K562 (cell line): Measurements from ENCODE around the gene ATXN1. TPM values are rescaled to one million over a fixed set of nuclear protein-coding genes. Genes with fewer than 3 reads are reported as not detected.

ENCODE experiments used
- ATAC-seq: fragments of 200-7000 bp; cut with Tn5 transposase; 3 replicates; pipeline ENCODE4 v1.9.1; 2020; ENCODE audit warnings: moderate library complexity
- BruUV-seq: library from RNA; stranded (reverse); fragments of 400-500 nt; replicated peaks from 2 replicates; lab custom pipeline; 2021; lab: Mats Ljungman, UMichigan
- CTCF ChIA-PET: fragments of 300-600 bp; formaldehyde crosslinking; extraction: SDS; loops from one replicate; lab custom pipeline; 2021; ENCODE audit warnings: low intra/inter-chr PET ratio; lab: Yijun Ruan, JAX
- POLR2A ChIA-PET: fragments of 300-600, 350-650 bp; sonication (Branson Sonifier 250); formaldehyde crosslinking; extraction: SDS; loops from one replicate; lab custom pipeline; 2021; ENCODE audit warnings: antibody characterized with exemption, inconsistent platforms; lab: Yijun Ruan, JAX
- DNase-seq, 4 experiments: peaks; one replicate each; pipeline versions ENCODE4 v3.0.0 to v3.0.0-alpha.2; 2011 to 2018; ENCODE audit warnings: low spot score in 3 of 4, mixed read lengths in 3 of 4; ENCODE audit errors: extremely low read depth in 1 of 4
- FAIRE-seq: peaks from 2 replicates; lab custom pipeline; 2011; peaks lifted over from hg19 to GRCh38; lab: Jason Lieb, UNC
- H2AFZ ChIP-seq: 2 replicates; pipeline ENCODE4 v1.6.0; 2011; ENCODE audit warnings: low read depth, low read length, control low read depth, inconsistent platforms
- H3K27ac ChIP-seq: fragments of 200-600 bp; 3 replicates; pipeline ENCODE4 v1.8.0; 2011; ENCODE audit warnings: low read depth, mild to moderate bottlenecking, control low read depth, inconsistent platforms, low read length, moderate library complexity, mixed read lengths; ENCODE audit errors: extremely low read depth
- H3K27me3 ChIP-seq, 2 experiments: fragments of 300-600 bp in 1 of 2; 2 replicates in 1 of 2; 3 replicates in 1 of 2; pipeline versions ENCODE4 v1.6.0 to v1.8.0; 2011; ENCODE audit warnings: inconsistent platforms in 2 of 2, low read length in 2 of 2, mild to moderate bottlenecking in 1 of 2, mixed read lengths in 1 of 2, moderate library complexity in 1 of 2; ENCODE audit not compliant: control insufficient read depth in 2 of 2, insufficient read depth in 2 of 2
- H3K36me3 ChIP-seq: fragments of 300-600 bp; 3 replicates; pipeline ENCODE4 v1.8.0; 2011; ENCODE audit warnings: mild to moderate bottlenecking, low read length, inconsistent platforms; ENCODE audit not compliant: control insufficient read depth, insufficient read depth
- H3K4me1 ChIP-seq, 2 experiments: fragments of 200-600 bp in 1 of 2; replicated peaks in 1 of 2; 2 replicates in 1 of 2; 3 replicates in 1 of 2; pipeline versions ENCODE4 v1.5.1 to v1.8.0; 2011; ENCODE audit warnings: inconsistent platforms in 2 of 2, low read length in 2 of 2, mild to moderate bottlenecking in 1 of 2, mixed read lengths in 1 of 2, moderate library complexity in 1 of 2; ENCODE audit not compliant: control insufficient read depth in 2 of 2, insufficient read depth in 2 of 2
- H3K4me2 ChIP-seq: 2 replicates; pipeline ENCODE4 v1.6.1; 2011; ENCODE audit warnings: low read length, control low read depth, inconsistent platforms, mixed read lengths; ENCODE audit not compliant: insufficient read depth
- H3K4me3 ChIP-seq: fragments of 200-600 bp; sonication (generic), shearing (Covaris generic); 2 replicates; pipeline ENCODE4 v1.5.1; 2016; ENCODE audit warnings: control low read depth, inconsistent platforms
- H3K79me2 ChIP-seq: fragments of 200-600 bp; 3 replicates; pipeline ENCODE4 v1.8.0; 2011; ENCODE audit warnings: low read length, inconsistent platforms; ENCODE audit not compliant: control insufficient read depth, insufficient read depth
- H3K9ac ChIP-seq, 2 experiments: 2 replicates each; pipeline versions ENCODE4 v1.6.0 to v1.6.1; 2011; ENCODE audit warnings: low read depth in 2 of 2, low read length in 2 of 2, control low read depth in 1 of 2, inconsistent platforms in 1 of 2, mild to moderate bottlenecking in 1 of 2, mixed read lengths in 1 of 2; ENCODE audit not compliant: insufficient read depth in 1 of 2
- H3K9me1 ChIP-seq: one replicate; pipeline ENCODE4 v1.6.0; 2011; ENCODE audit warnings: inconsistent platforms, mild to moderate bottlenecking, low read length, moderate library complexity; ENCODE audit not compliant: control insufficient read depth, insufficient read depth
- H3K9me3 ChIP-seq: replicated peaks from 2 replicates; pipeline ENCODE4 v1.5.1; 2011; ENCODE audit warnings: low read depth, low read length, inconsistent platforms; ENCODE audit not compliant: control insufficient read depth, insufficient read depth
- H4K20me1 ChIP-seq: replicated peaks from 2 replicates; pipeline ENCODE4 v1.6.1; 2011; ENCODE audit warnings: low read length, inconsistent platforms, mixed read lengths; ENCODE audit not compliant: control insufficient read depth, insufficient read depth
- DNMT1 ChIP-seq: fragments of 450-650 bp; IDR thresholded peaks from 2 replicates; pipeline ENCODE4 v1.6.1; 2016; ENCODE audit warnings: antibody characterized with exemption, mild to moderate bottlenecking
- E2F3 ChIP-seq: fragments of 250-450 bp; sonication (Bioruptor Pico); IDR thresholded peaks from 2 replicates; pipeline ENCODE4 v1.4.0; 2020; ENCODE audit warnings: mild to moderate bottlenecking
- HNRNPUL1 ChIP-seq: fragments of 200-400 bp; formaldehyde crosslinking; IDR thresholded peaks from 2 replicates; pipeline ENCODE4 v1.6.1; 2017; ENCODE audit warnings: low read length
- KAT8 ChIP-seq: fragments of 450-650 bp; IDR thresholded peaks from 2 replicates; pipeline ENCODE4 v1.6.1; 2016; ENCODE audit warnings: low read depth, mild to moderate bottlenecking
- KHSRP ChIP-seq: fragments of 450-650 bp; IDR thresholded peaks from 2 replicates; pipeline ENCODE4 v1.6.1; 2017
- MCM2 ChIP-seq: fragments of 450-650 bp; IDR thresholded peaks from 2 replicates; pipeline ENCODE4 v1.6.1; 2017; ENCODE audit warnings: low read depth, mild to moderate bottlenecking
- NCOR1 ChIP-seq: fragments of 450-650 bp; IDR thresholded peaks from 2 replicates; pipeline ENCODE4 v1.6.1; 2016; ENCODE audit warnings: mild to moderate bottlenecking, moderate library complexity
- RREB1 ChIP-seq: fragments of 250-450 bp; sonication (Bioruptor Pico); IDR thresholded peaks from 2 replicates; pipeline ENCODE4 v1.4.0; 2020
- SETDB1 ChIP-seq: IDR thresholded peaks from one replicate; pipeline ENCODE4 v1.6.1; 2012; ENCODE audit warnings: low read length, control low read depth, inconsistent platforms
- SNRNP70 ChIP-seq: fragments of 200-400 bp; formaldehyde crosslinking; optimal IDR thresholded peaks from 2 replicates; pipeline ENCODE3; 2017; ENCODE audit warnings: low read depth, low read length
- TAF1 ChIP-seq: IDR thresholded peaks from 2 replicates; pipeline ENCODE4 v1.6.1; 2011; ENCODE audit warnings: mild to moderate bottlenecking, low read length, moderate library complexity; ENCODE audit not compliant: insufficient read depth, control insufficient read depth, severe bottlenecking; ENCODE audit errors: extremely low read depth
- THAP7 ChIP-seq: fragments of 250-450 bp; sonication (Bioruptor Pico); IDR thresholded peaks from 2 replicates; pipeline ENCODE4 v1.5.0; 2021
- ZBTB17 ChIP-seq: fragments of 450-650 bp; formaldehyde crosslinking; IDR thresholded peaks from 2 replicates; pipeline ENCODE4 v1.4.0; 2020; ENCODE audit warnings: mild to moderate bottlenecking
- ZNF146 ChIP-seq: IDR thresholded peaks from one replicate; pipeline ENCODE4 v1.6.1; 2018; ENCODE audit warnings: missing compliant biosample characterization; ENCODE audit not compliant: unreplicated experiment
- ZNF174 ChIP-seq: fragments of 250-450 bp; sonication (Bioruptor Pico); IDR thresholded peaks from 2 replicates; pipeline ENCODE4 v1.4.0; 2020; ENCODE audit warnings: mild to moderate bottlenecking
- ZNF280A ChIP-seq: fragments of 450-650 bp; IDR thresholded peaks from 2 replicates; pipeline ENCODE4 v1.6.1; 2018; ENCODE audit warnings: mild to moderate bottlenecking, low read depth; ENCODE audit not compliant: partially characterized antibody
- ZNF75A ChIP-seq: fragments of 450-650 bp; formaldehyde crosslinking; IDR thresholded peaks from 2 replicates; pipeline ENCODE4 v1.4.0; 2020; ENCODE audit warnings: mild to moderate bottlenecking
- ZNF785 ChIP-seq: fragments of 250-450 bp; sonication (Bioruptor Pico); IDR thresholded peaks from 2 replicates; pipeline ENCODE4 v1.4.0; 2020; ENCODE audit warnings: mild to moderate bottlenecking
- WGBS: fragments of 100-300 bp; shearing (Covaris generic); methylation state at CpG from one replicate; pipeline ENCODE4 v1.1.6; 2016; ENCODE audit warnings: low coverage, mixed read lengths; ENCODE audit not compliant: insufficient coverage; ENCODE audit errors: missing lambda C conversion rate; 5-methylcytosine and 5-hydroxymethylcytosine counted together
- in situ Hi-C: fragments of 300-500 bp; cut with MboI; formaldehyde crosslinking; loops from 4 replicates; pipeline ENCODE4 v1.15.0; 2018; ENCODE audit warnings: inconsistent platforms, mixed read lengths
- intact Hi-C: fragments of 100-400 bp; cut with micrococcal nuclease; formaldehyde crosslinking; loops from 2 replicates; pipeline ENCODE4 v1.14.2; 2022
- polyA plus RNA-seq, 8 experiments: library from polyadenylated mRNA; depleted of rRNA in 4 of 8; stranded (reverse) in 5 of 8; unstranded in 3 of 8; fragments of >200 nt; fragmentation: Nextera tagmentation in 2 of 8; fragmentation: Illumina TruSeq in 1 of 8; extraction: Ambion mirVana in 2 of 8; extraction: Trizol in 1 of 8; gene quantifications; 2 replicates each; pipeline versions ENCODE4 v1.2.1 to v1.2.3, GENCODE V29; 2011 to 2014; ENCODE audit warnings: inconsistent platforms in 1 of 8, missing spikeins in 1 of 8
- total RNA-seq, 7 experiments: library from RNA; depleted of rRNA in 6 of 7; stranded (reverse); fragments of >200 nt in 6 of 7; fragmentation: Illumina TruSeq in 2 of 7; extraction: Trizol in 2 of 7; gene quantifications; 2 replicates each; pipeline versions ENCODE4 v1.2.1 to v1.2.3, GENCODE V29; 2011 to 2021; ENCODE audit warnings: low replicate concordance in 1 of 7

ATXN1 gene
- total and polyA plus RNA-seq, 9 of the 15 experiments (the other 6 are each of a cell fraction or from before 2014, with no cell fraction given): under 0.01 to 1.2 (median 0.58) TPM

DNA sequence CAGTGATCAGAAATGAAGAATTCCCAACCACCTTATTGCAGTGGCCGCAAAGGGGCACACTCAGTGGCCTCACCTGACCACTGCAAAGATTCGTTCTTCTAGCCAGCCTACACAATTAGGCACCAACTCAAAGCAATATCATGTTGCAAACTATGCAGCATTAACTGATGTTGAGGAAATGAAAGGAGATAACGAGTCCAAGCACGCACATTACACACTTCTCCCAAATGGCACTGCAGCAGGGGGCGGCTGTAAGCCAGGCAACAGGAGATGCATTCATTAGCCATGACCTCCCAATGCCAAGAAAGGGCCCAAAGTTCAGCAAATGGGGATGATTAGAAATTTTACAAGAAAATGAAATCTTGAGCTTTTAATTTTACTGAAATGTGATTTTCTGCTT, 39.3 kb downstream of the ATXN1 start:
- in situ Hi-C loops: no loop called here
- WGBS: 1% methylated on average over 5 of the region's 5 CpGs
- Histone ChIP-seq H3K4me1 (no peaks in the 10 kb centered on the region), H3K27me3 (peaks cover 3 to 4% of the 10 kb centered on the region in 2 experiments; a peak in 2 of 5 replicates), H2AFZ (no peak overlapping the region), H3K36me3 (no peaks in the 10 kb centered on the region), H3K9me3 (no peaks in the 10 kb centered on the region), H3K27ac (no peak overlapping the region), H3K9ac (no peak overlapping the region), H4K20me1 (no peaks in the 10 kb centered on the region), H3K4me3 (no peak overlapping the region), H3K79me2 (no peaks in the 10 kb centered on the region), H3K9me1 (no peaks in the 10 kb centered on the region), H3K4me2 (no peak overlapping the region)
- BruUV-seq: no TSS peak
- FAIRE-seq (no peak), ATAC-seq (no peak), DNase-seq (no peak)
- POLR2A ChIA-PET: interaction anchor here (0.7 kb wide), 1 partner anchor 9 kb away, joined by 3 read pairs; no protein-coding TSS in a partner anchor
- CTCF ChIA-PET: no interaction called here
- no peak for TF ChIP-seq THAP7 (CRISPR knock-in tag)
- TF ChIP-seq DNMT1: no peak
- no peak for TF ChIP-seq KAT8
- no peak for TF ChIP-seq KHSRP
- no peak for TF ChIP-seq MCM2
- TF ChIP-seq ZNF75A (CRISPR knock-in tag): no peak
- TF ChIP-seq TAF1: no peak
- TF ChIP-seq ZBTB17 (CRISPR knock-in tag): no peak
- no peak for TF ChIP-seq SETDB1
- no peak for TF ChIP-seq ZNF280A
- TF ChIP-seq ZNF146: no peak
- no peak for TF ChIP-seq NCOR1
- TF ChIP-seq HNRNPUL1: no peak
- TF ChIP-seq RREB1: no peak
- no peak for TF ChIP-seq E2F3 (CRISPR knock-in tag)
- TF ChIP-seq ZNF174 (CRISPR knock-in tag): no peak
- TF ChIP-seq SNRNP70: no peak
- TF ChIP-seq ZNF785 (CRISPR knock-in tag): no peak
- intact Hi-C loops: no loop called here
